H7 (cell line): Measurements from ENCODE around the gene PLA2G4E. TPM values are rescaled to one million over a fixed set of nuclear protein-coding genes. Genes with fewer than 3 reads are reported as not detected.
A peak's percentile ranks its signal among the peaks of the same experiment; 100 is the strongest.

ENCODE experiments used
- DNase-seq: peaks from one replicate; pipeline ENCODE4 v3.0.0; 2012
- H3K27me3 ChIP-seq: 2 replicates; pipeline ENCODE4 v1.6.0; 2011; ENCODE audit warnings: mild to moderate bottlenecking, low read length; ENCODE audit not compliant: control insufficient read depth, insufficient read depth
- H3K36me3 ChIP-seq: replicated peaks from 2 replicates; pipeline ENCODE4 v1.5.1; 2011; ENCODE audit warnings: low read length; ENCODE audit not compliant: control insufficient read depth, insufficient read depth
- H3K4me3 ChIP-seq: 2 replicates; pipeline ENCODE4 v1.5.1; 2011; ENCODE audit warnings: low read depth, mild to moderate bottlenecking, control low read depth, low read length, moderate library complexity; ENCODE audit not compliant: insufficient read depth
- total RNA-seq: library from RNA; depleted of rRNA; stranded (reverse); fragments of >200 nt; shearing (Covaris generic); gene quantifications from 2 replicates; pipeline ENCODE4 v1.2.3, GENCODE V29; 2014

Gene PLA2G4E
- total RNA-seq, 1 experiment from 2014 or later = not detected

- no peak overlapping the region for H3K4me3 ChIP-seq
- no peak for DNase-seq
Observed at GRCh38 chr15:41994772-41995475, 25.9 kb downstream of the PLA2G4E start.

GRCh38 chr15:41994171-41994650 is 26.6 kb downstream of the PLA2G4E start:
- DNase-seq = no peak
- H3K4me3 ChIP-seq = no peak overlapping the region
- H3K27me3 ChIP-seq = no peaks in the 10 kb centered on the region
- H3K36me3 ChIP-seq = no peaks in the 10 kb centered on the region

More at GRCh38 chr15:41994772-41995475, 25.9 kb downstream of the PLA2G4E start:
- H3K27me3 ChIP-seq = no peaks in the 10 kb centered on the region
- no peaks in the 10 kb centered on the region for H3K36me3 ChIP-seq

- Histone ChIP-seq H3K36me3 (no peaks in the 10 kb centered on the region), H3K4me3 (no peak overlapping the region), H3K27me3 (no peaks in the 10 kb centered on the region)
- no peak for DNase-seq
Observed at GRCh38 chr15:41993472-41994170, 27.2 kb downstream of the PLA2G4E start.

- H3K36me3 ChIP-seq = no peaks in the 10 kb centered on the region
- no peak overlapping the region for H3K4me3 ChIP-seq
- H3K27me3 ChIP-seq = no peaks in the 10 kb centered on the region
- DNase-seq = no peak
Observed at GRCh38 chr15:41992803-41993190, 28.0 kb downstream of the PLA2G4E start.

- Histone ChIP-seq H3K27me3 (no peaks in the 10 kb centered on the region), H3K4me3 (no peak overlapping the region), H3K36me3 (no peaks in the 10 kb centered on the region)
- no peak for DNase-seq
Observed at GRCh38 chr15:41992151-41992802, 28.6 kb downstream of the PLA2G4E start.

- H3K36me3 ChIP-seq = no peaks in the 10 kb centered on the region
- no peak for DNase-seq
Observed at GRCh38 chr15:41990691-41991090, 30.2 kb downstream of the PLA2G4E start.

GRCh38 chr15:41990243-41990605 is 30.6 kb downstream of the PLA2G4E start:
- no peaks in the 10 kb centered on the region for H3K27me3 ChIP-seq
- no peak overlapping the region for H3K4me3 ChIP-seq
- no peak for DNase-seq
- no peaks in the 10 kb centered on the region for H3K36me3 ChIP-seq

More at GRCh38 chr15:41990691-41991090, 30.2 kb downstream of the PLA2G4E start:
- H3K27me3 ChIP-seq = no peaks in the 10 kb centered on the region
- H3K4me3 ChIP-seq = no peak overlapping the region

GRCh38 chr15:41989573-41990242 is 31.1 kb downstream of the PLA2G4E start:
- no peak overlapping the region for H3K4me3 ChIP-seq
- DNase-seq = peak; percentile 96

GRCh38 chr15:41988896-41989572 is 31.8 kb downstream of the PLA2G4E start:
- Histone ChIP-seq H3K27me3 (no peaks in the 10 kb centered on the region), H3K4me3 (no peak overlapping the region), H3K36me3 (no peaks in the 10 kb centered on the region)
- no peak for DNase-seq

More at GRCh38 chr15:41989573-41990242, 31.1 kb downstream of the PLA2G4E start:
- Histone ChIP-seq H3K27me3 (no peaks in the 10 kb centered on the region), H3K36me3 (no peaks in the 10 kb centered on the region)

GRCh38 chr15:41987925-41988275 is 32.9 kb downstream of the PLA2G4E start:
- Histone ChIP-seq H3K4me3 (no peak overlapping the region), H3K36me3 (no peaks in the 10 kb centered on the region), H3K27me3 (no peaks in the 10 kb centered on the region)
- no peak for DNase-seq

GRCh38 chr15:41987246-41987924 is 33.5 kb downstream of the PLA2G4E start:
- no peak for DNase-seq
- no peak overlapping the region for H3K4me3 ChIP-seq
- no peaks in the 10 kb centered on the region for H3K36me3 ChIP-seq
- no peaks in the 10 kb centered on the region for H3K27me3 ChIP-seq

- Histone ChIP-seq H3K36me3 (no peaks in the 10 kb centered on the region), H3K4me3 (no peak overlapping the region), H3K27me3 (no peaks in the 10 kb centered on the region)
- no peak for DNase-seq
Observed at GRCh38 chr15:41985236-41986160, 35.3 kb downstream of the PLA2G4E start.

- Histone ChIP-seq H3K27me3 (no peaks in the 10 kb centered on the region), H3K4me3 (no peak overlapping the region), H3K36me3 (no peaks in the 10 kb centered on the region)
- DNase-seq = no peak
Observed at GRCh38 chr15:41984622-41985021, 36.2 kb downstream of the PLA2G4E start.
